Measurements from ENCODE around the gene HNRNPLL.

DNA sequence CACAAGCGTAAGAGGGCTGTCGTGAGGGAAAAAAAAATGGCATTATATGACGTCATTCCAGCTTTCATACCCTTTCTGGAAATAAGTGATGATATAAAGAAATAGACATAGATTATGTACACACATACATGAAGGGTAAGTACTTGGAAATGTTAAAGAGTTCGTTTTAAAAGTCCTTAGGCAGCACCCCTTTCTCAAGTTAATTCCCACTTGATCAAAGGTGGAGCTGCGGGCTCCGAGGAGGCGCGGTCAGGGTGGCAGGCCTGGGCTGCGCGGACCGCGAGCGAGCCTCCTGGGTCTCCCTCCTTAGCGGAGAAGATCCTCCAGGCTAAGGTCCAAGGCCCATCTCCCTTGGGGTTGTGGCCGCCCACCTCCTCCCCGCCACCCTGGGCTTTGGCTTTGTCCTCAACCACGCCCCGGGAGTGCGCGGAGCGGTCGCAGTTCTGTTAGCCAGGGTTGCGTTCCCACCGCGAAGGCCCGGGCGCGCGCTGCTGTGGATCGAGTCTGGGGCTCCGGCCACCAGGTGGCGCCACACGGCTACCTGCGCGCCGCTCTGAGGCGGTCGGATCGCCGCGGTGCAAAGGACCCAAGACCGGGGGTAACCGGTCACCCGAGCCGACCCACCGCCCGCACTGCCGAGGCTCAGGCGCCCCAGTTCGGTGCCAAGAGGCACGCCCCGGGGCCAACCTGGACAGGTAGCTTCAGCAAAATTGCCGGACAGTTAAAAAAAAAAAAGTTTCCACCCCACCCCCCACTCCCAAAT lies 66.8 kb downstream of the HNRNPLL start:
- TF ChIP-seq POLR2AphosphoS5 (IDR thresholded peaks at IDR 0.05; ENCODE audit: low read depth, low read length) (no peak), RXRA (IDR thresholded peaks at IDR 0.05; ENCODE audit: insufficient read depth, low read depth, low read length) (no peak)
- TF ChIP-seq, protein P1, sequence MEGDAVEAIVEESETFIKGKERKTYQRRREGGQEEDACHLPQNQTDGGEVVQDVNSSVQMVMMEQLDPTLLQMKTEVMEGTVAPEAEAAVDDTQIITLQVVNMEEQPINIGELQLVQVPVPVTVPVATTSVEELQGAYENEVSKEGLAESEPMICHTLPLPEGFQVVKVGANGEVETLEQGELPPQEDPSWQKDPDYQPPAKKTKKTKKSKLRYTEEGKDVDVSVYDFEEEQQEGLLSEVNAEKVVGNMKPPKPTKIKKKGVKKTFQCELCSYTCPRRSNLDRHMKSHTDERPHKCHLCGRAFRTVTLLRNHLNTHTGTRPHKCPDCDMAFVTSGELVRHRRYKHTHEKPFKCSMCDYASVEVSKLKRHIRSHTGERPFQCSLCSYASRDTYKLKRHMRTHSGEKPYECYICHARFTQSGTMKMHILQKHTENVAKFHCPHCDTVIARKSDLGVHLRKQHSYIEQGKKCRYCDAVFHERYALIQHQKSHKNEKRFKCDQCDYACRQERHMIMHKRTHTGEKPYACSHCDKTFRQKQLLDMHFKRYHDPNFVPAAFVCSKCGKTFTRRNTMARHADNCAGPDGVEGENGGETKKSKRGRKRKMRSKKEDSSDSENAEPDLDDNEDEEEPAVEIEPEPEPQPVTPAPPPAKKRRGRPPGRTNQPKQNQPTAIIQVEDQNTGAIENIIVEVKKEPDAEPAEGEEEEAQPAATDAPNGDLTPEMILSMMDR (IDR thresholded peaks at IDR 0.05; ENCODE audit: control extremely low read depth in 1 of 3, insufficient read depth in 1 of 3, low read depth in 1 of 3, low read length in 3 of 3), result peak; percentile 85 to 91 (median 86)

Data from H1 (cell line).